Psoas muscle (tissue), 8 donors: ENCODE measurements around the gene ATP10B. TPM values are rescaled to one million over a fixed set of nuclear protein-coding genes. Genes with fewer than 3 reads are reported as not detected.
A peak's percentile ranks its signal among the peaks of the same experiment; 100 is the strongest.

ENCODE experiments used
- ATAC-seq, 4 donors: fragments of 200-7000 bp; cut with Tn5 transposase; one replicate each; pipeline ENCODE4 v1.9.1; 2020; ENCODE audit warnings: moderate library complexity in 3 of 4, mild to moderate bottlenecking in 2 of 4
- DNase-seq, 2 donors: peaks; one replicate each; pipeline ENCODE4 v3.0.0-alpha.2; 2020
- H3K27ac ChIP-seq: fragments of 200-600 bp; one replicate; pipeline ENCODE4 v1.8.0; 2022
- H3K27me3 ChIP-seq, 3 donors: fragments of 200-600 bp in 1 of 3; one replicate each; pipeline versions ENCODE4 v1.6.1 to v1.8.0; 2013 to 2022; ENCODE audit warnings: low read length in 2 of 3, mild to moderate bottlenecking in 2 of 3, moderate library complexity in 1 of 3; ENCODE audit not compliant: insufficient read depth in 3 of 3
- H3K36me3 ChIP-seq, 2 donors: fragments of 200-600 bp in 1 of 2; one replicate each; pipeline versions ENCODE4 v1.6.1 to v1.8.0; 2013 to 2022; ENCODE audit warnings: low read depth in 1 of 2, mild to moderate bottlenecking in 1 of 2, moderate library complexity in 1 of 2; ENCODE audit not compliant: insufficient read depth in 1 of 2
- H3K4me1 ChIP-seq: fragments of 200-600 bp; one replicate; pipeline ENCODE4 v1.8.0; 2022
- H3K4me3 ChIP-seq: fragments of 200-600 bp; one replicate; pipeline ENCODE4 v1.8.0; 2022; ENCODE audit warnings: mild to moderate bottlenecking
- H3K9me3 ChIP-seq: fragments of 200-600 bp; one replicate; pipeline ENCODE4 v1.8.0; 2022
- CTCF ChIP-seq: fragments of 200-600 bp; IDR thresholded peaks from one replicate; pipeline ENCODE4 v1.8.0; 2022; ENCODE audit warnings: antibody characterized with exemption
- WGBS, 3 donors: extraction: QIAGEN DNeasy Blood & Tissue Kit; methylation state at CpG; one replicate each; pipeline versions ENCODE4 v1.1.6 to v1.1.7; 2013; 5-methylcytosine and 5-hydroxymethylcytosine counted together
- intact Hi-C, 2 donors: fragments of 100-400 bp; cut with DNase I; formaldehyde crosslinking; loops; one replicate each; pipeline versions ENCODE4 v1.11.0 to v1.14.2; 2022
- polyA plus RNA-seq, 3 donors: library from polyadenylated mRNA; stranded (reverse); fragments of 200-250 nt; gene quantifications; one replicate each; pipeline ENCODE4 v1.2.3, GENCODE V29; 2013
- total RNA-seq, 4 donors: library from RNA; stranded (reverse); fragmentation: NEBNext Ultra II Directional in 2 of 4; extraction: Animal tissue kit (Norgen Biotek cat#: 25700) in 2 of 4; gene quantifications; one replicate each; pipeline versions ENCODE4 v1.2.1 to v1.2.4, GENCODE V29; 2021 to 2023
- donor health status: healthy with polysubstance abuse.
- donor health status: DM: no; HTN: no; CAD: no; lungs with moderate emphysema.
- donor health status: Bipolar disorder and iron deficiency.
- donor health status: healthy.
- donor health status: DM: yes; HTN: yes; CAD: no.
- donor health status: DM: no; HTN: no; CAD: no.
- donor health status: DM: no; HTN: no; CAD: no.
- donor health status: DM: yes; HTN: yes; CAD: no.

The ATP10B gene
- total and polyA plus RNA-seq, 7 donors = 0.01 to 0.04 TPM; not detected in 5

GRCh38 chr5:160747987-160748386 lies 104.0 kb downstream of the ATP10B start:
- no peak for DNase-seq
- Histone ChIP-seq H3K36me3 (no peaks in the 10 kb centered on the region), H3K27me3 (no peaks in the 10 kb centered on the region), H3K4me3 (no peak overlapping the region), H3K9me3 (no peaks in the 10 kb centered on the region), H3K27ac (no peak overlapping the region), H3K4me1 (no peaks in the 10 kb centered on the region)
- TF ChIP-seq CTCF = no peak
- intact Hi-C loops = no loop called here
- 14 to 34% (median 18%) methylated on average over 8 to 10 of the region's 10 CpGs for WGBS, 3 donors
- ATAC-seq = peak in 1 of 4 donors; percentile 53

- Histone ChIP-seq H3K27ac (no peak overlapping the region), H3K9me3 (no peaks in the 10 kb centered on the region), H3K4me1 (no peaks in the 10 kb centered on the region), H3K4me3 (no peak overlapping the region), H3K36me3 (no peaks in the 10 kb centered on the region), H3K27me3 (no peaks in the 10 kb centered on the region)
- DNase-seq = no peak
- WGBS, 3 donors = 76 to 90% (median 82%) methylated on average over 1 of the region's 1 CpG
- TF ChIP-seq CTCF = no peak
- no peak for ATAC-seq
- intact Hi-C loops = no loop called here
Measured at GRCh38 chr5:160747559-160747958, 104.5 kb downstream of the ATP10B start.

- no peak for TF ChIP-seq CTCF
- H3K4me1 ChIP-seq = no peaks in the 10 kb centered on the region
- H3K36me3 ChIP-seq = no peaks in the 10 kb centered on the region
- ATAC-seq (no peak), DNase-seq (no peak)
- no peak overlapping the region for H3K4me3 ChIP-seq
- peaks cover 0 to 2% (median 0%) of the 10 kb centered on the region in 3 donors for H3K27me3 ChIP-seq
- intact Hi-C loops = no loop called here
- no peak overlapping the region for H3K27ac ChIP-seq
- no peaks in the 10 kb centered on the region for H3K9me3 ChIP-seq
- 64 to 69% (median 66%) methylated on average over 7 of the region's 7 CpGs for WGBS, 3 donors
Measured at GRCh38 chr5:160744268-160745101, 107.5 kb downstream of the ATP10B start.

GRCh38 chr5:160743027-160743426 lies 109.0 kb downstream of the ATP10B start:
- Histone ChIP-seq H3K27me3 (peaks cover 0 to 2% (median 0%) of the 10 kb centered on the region in 3 donors), H3K4me1 (no peaks in the 10 kb centered on the region), H3K9me3 (no peaks in the 10 kb centered on the region), H3K36me3 (no peaks in the 10 kb centered on the region), H3K4me3 (no peak overlapping the region), H3K27ac (no peak overlapping the region)
- intact Hi-C loops = no loop called here
- ATAC-seq (no peak), DNase-seq (no peak)
- TF ChIP-seq CTCF = no peak
- WGBS, 3 donors = 87 to 93% (median 90%) methylated on average over 3 of the region's 3 CpGs
